Muscle layer of colon (tissue), 2 donors: ENCODE measurements around the gene RAB8A.
"Not testable (repeated sequence)": the region's sequence is repeated elsewhere in the genome, so short reads cannot be mapped to it uniquely, and the experiment has no call there.

Source experiments
- H3K27ac ChIP-seq: one replicate; pipeline ENCODE4 v1.7.0; 2013; ENCODE audit warnings: low read depth, mild to moderate bottlenecking, low read length, moderate library complexity
- H3K27me3 ChIP-seq, 2 donors: one replicate each; pipeline ENCODE4 v1.7.0; 2013; ENCODE audit warnings: low read length in 2 of 2, mild to moderate bottlenecking in 2 of 2; ENCODE audit not compliant: insufficient read depth in 2 of 2, control insufficient read depth in 1 of 2
- H3K36me3 ChIP-seq: one replicate; pipeline ENCODE4 v1.7.0; 2013; ENCODE audit warnings: mild to moderate bottlenecking, low read length; ENCODE audit not compliant: insufficient read depth
- H3K4me1 ChIP-seq: one replicate; pipeline ENCODE4 v1.7.0; 2013; ENCODE audit warnings: mild to moderate bottlenecking, low read length; ENCODE audit not compliant: insufficient read depth
- H3K4me3 ChIP-seq, 2 donors: one replicate each; pipeline ENCODE4 v1.7.0; 2013; ENCODE audit warnings: low read length in 2 of 2, low read depth in 1 of 2, mild to moderate bottlenecking in 1 of 2, moderate library complexity in 1 of 2
- H3K9ac ChIP-seq: one replicate; pipeline ENCODE4 v1.7.0; 2013; ENCODE audit warnings: low read length
- H3K9me3 ChIP-seq: one replicate; pipeline ENCODE4 v1.7.0; 2013; ENCODE audit warnings: mild to moderate bottlenecking, low read length
- donor health status: abdominal sarcoma.
- donor health status: Adenocarcinoma of cecum.

RAB8A gene

DNA sequence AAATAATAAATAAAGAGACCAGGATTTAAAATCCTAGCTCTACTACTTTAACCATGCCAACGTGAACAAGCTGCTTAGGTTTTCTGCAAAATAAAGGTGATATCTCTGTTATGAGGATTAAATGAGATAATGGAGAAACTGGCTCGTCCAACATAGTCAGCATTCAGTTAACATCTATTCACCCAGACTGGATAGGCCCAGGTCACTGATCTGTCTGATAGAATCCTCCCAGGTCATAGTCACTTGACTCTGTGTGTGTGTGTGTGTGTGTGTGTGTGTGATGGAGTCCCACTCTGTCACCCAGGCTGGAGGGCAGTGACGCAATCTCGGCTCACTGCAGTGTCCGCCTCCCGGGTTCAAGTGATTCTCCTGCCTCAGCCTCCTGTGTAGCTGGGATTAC, 12.9 kb upstream of the RAB8A start:
- Histone ChIP-seq H3K9me3 (no peaks in the 10 kb centered on the region), H3K9ac (no peak overlapping the region), H3K27me3 (no peaks in the 10 kb centered on the region), H3K27ac (no peak overlapping the region), H3K4me1 (peaks cover 9% of the 10 kb centered on the region), H3K4me3 (no peak overlapping the region), H3K36me3 (peaks cover 92% of the 10 kb centered on the region)

DNA sequence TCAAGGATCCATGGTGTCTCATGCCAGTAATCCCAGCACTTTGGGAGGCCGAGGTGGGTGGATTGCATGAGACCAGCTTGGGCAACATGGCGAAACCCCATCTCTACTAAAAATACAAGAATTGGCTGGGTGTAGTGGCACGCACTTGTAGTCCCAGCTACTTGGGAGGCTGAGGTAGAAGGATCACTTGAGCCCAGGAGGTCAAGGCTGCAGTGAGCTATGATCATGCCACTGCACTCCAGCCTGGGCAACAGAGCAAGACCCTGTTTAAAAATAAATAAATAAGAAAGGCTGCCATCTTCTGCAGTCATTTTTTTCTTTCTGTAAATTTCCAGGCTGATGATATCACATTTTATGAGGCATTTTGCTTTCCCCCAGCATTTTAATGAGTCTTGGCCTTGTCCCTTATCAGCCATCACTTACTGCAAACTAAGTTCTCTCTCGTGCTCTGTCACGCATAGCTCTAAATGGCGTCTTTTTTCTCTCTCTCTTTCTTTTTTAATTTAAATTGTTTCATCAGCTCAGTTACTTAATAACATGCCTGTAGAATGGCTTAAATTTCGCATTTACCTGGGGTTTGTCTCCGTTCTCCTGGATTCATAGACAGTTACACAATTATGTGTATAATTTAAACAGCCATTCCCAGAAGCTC, 12.2 kb upstream of the RAB8A start:
- H3K27ac ChIP-seq, H3K9ac ChIP-seq, H3K4me3 ChIP-seq, H3K9me3 ChIP-seq, H3K27me3 ChIP-seq, H3K4me1 ChIP-seq: not testable (repeated sequence)
- H3K36me3 ChIP-seq: peaks cover 89% of the 10 kb centered on the region

DNA sequence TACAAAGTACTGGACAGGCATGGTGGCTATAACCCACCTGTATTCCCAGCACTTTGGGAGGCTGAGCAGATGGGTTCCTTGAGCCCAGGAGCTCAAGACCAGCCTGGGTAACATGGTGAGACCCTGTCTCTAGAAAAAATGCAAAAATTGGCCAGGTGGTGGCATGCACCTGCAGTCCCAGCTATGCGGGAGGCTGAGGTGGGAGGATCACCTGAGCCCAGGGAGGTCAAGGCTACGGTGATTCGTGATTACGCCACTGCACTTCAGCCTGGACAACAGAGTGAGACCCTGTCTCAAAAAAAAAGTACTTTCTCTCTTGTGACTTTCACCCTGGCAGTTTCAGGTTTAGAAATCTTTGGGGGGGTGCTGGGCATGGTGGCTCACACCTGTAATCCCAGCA, 11.2 kb upstream of the RAB8A start:
- H3K27me3 ChIP-seq: no peaks in the 10 kb centered on the region
- H3K27ac ChIP-seq: no peak overlapping the region
- no peak overlapping the region for H3K4me3 ChIP-seq
- no peaks in the 10 kb centered on the region for H3K9me3 ChIP-seq
- H3K36me3 ChIP-seq: peaks cover 78% of the 10 kb centered on the region
- H3K9ac ChIP-seq: no peak overlapping the region
- H3K4me1 ChIP-seq: peaks cover 9% of the 10 kb centered on the region

DNA sequence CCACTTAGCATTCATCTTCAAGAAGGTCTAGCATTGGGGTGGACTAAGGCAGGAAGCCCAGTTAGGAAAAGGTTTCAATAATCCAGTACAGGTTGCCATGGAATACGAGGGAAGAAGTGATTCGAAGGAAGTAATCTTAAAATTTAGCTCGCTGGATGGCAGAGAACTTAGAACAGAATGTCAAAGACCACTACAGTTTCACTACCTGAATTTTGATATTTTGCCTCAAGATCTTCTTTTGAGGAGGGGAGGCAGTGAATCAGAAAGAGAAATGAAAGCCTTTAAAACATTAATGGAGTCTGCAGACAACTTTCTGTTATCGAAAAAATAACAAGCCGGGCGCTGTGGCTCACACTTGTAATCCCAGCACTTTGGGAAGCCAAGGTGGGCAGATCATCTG, 7.0 kb upstream of the RAB8A start:
- H3K9ac ChIP-seq: no peak overlapping the region
- H3K4me1 ChIP-seq: no peaks in the 10 kb centered on the region
- no peak overlapping the region for H3K4me3 ChIP-seq
- H3K27ac ChIP-seq: no peak overlapping the region
- no peaks in the 10 kb centered on the region for H3K9me3 ChIP-seq
- H3K27me3 ChIP-seq: no peaks in the 10 kb centered on the region
- peaks cover 38% of the 10 kb centered on the region for H3K36me3 ChIP-seq

DNA sequence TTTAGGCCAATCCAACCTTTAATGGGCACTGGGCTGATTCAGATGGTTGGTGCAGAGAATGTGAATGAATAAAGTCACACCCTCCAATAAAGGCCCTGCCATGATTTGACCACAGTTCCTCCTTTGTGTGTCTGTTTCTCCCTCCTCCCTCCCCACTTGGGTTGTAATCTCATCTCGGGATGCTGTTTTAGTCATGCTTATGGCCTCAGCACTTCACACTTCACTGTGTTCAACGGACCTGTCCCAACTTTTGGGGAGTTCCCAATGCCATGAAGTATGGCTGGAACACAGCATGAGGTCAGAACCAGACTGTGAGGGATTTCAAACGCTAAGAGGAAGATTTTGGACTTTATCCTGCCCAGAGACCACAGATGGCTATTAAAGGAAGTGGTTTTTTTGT, 5.6 kb upstream of the RAB8A start:
- Histone ChIP-seq H3K36me3 (peaks cover 24% of the 10 kb centered on the region), H3K27me3 (no peaks in the 10 kb centered on the region), H3K4me1 (no peaks in the 10 kb centered on the region), H3K4me3 (no peak overlapping the region), H3K9me3 (no peaks in the 10 kb centered on the region), H3K27ac (no peak overlapping the region), H3K9ac (no peak overlapping the region)

DNA sequence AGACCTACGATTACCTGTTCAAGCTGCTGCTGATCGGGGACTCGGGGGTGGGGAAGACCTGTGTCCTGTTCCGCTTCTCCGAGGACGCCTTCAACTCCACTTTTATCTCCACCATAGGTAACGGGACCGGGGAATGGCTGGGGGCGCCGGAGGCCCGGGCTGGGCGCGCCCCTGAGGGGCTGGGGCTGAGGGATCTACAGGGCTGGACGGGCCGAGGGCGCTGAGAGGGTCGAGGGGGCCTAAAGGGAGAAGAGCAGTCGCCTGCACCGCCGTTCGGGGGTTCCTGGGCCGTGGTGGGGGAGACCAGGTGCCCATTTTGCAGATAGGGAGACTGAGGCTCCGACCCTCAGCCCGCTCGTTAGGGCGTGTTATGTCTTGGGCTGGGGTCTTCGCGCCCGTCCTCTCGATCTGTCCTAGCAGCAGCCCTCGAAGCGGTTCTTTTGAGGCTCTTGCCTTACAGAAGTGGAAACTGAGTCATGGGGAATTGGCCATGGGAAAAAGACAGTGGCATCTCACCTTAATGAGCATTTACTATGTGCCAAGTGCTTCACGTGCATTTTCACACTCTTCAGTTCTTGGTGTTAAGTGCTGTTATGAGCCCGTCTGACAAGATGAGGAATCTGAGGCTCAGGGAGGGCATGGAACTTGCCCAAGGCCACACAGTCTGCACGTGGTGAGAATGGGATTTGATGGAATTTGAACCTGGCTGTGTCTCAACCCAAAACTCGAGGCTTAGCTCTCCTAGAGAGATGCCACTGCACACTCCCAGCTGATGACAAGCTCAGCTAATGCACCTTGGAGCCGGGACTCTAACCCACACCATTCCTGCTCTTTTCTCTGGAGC, 442 bp downstream of the RAB8A start:
- Histone ChIP-seq H3K27me3 (no peaks in the 10 kb centered on the region), H3K9me3 (no peaks in the 10 kb centered on the region), H3K4me1 (peaks cover 30% of the 10 kb centered on the region), H3K9ac (peak overlapping the region; percentile 86), H3K4me3 (peak overlapping the region; percentile 87 to 97), H3K27ac (peak overlapping the region; percentile 100), H3K36me3 (no peaks in the 10 kb centered on the region)

DNA sequence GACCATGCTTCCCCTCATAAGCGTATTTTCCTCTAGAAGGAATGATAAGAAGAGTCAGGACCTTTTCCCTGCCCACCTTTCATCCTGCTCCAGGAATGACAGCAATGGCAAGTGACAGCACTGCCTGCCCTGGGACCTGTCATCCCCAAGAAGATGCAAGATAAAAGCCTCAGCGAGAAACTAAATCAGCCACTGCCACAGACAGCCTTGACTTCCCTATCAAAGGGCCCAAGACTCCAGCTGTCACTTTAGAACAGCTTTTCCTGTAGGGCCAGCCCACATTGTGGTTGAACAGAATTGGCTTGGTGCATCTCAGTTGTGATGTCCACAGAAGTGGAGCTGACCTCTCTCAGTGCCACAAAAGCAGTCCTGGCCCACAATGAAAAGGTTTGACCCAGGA, 1.1 kb downstream of the RAB8A start:
- H3K9ac ChIP-seq: no peak overlapping the region
- H3K4me3 ChIP-seq: peak overlapping the region; percentile 87 to 97
- H3K27me3 ChIP-seq: no peaks in the 10 kb centered on the region
- H3K9me3 ChIP-seq: no peaks in the 10 kb centered on the region
- peaks cover 30% of the 10 kb centered on the region for H3K4me1 ChIP-seq
- H3K36me3 ChIP-seq: peaks cover 2% of the 10 kb centered on the region
- H3K27ac ChIP-seq: no peak overlapping the region

DNA sequence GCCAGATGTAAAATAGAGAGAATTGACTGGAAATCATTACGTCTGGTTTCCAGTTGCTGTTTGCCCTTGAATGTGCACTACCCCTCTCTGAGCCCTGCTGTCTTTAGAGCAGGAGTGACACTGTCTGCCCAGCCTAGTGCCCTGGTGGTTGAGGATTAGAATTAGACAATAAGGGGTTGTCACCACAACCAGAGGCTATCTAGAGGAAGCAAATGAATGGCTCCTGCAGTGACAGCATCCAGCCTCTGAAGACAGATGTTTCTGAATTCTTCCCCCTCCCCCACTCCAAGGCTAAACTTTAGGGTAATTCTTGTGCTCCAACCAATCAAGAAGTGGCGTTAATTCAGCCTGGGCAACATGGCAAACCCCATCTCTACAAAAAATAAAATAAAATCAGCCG, 2.0 kb downstream of the RAB8A start:
- no peaks in the 10 kb centered on the region for H3K9me3 ChIP-seq
- peaks cover 30% of the 10 kb centered on the region for H3K4me1 ChIP-seq
- H3K4me3 ChIP-seq: no peak overlapping the region
- H3K36me3 ChIP-seq: peaks cover 12% of the 10 kb centered on the region
- H3K27ac ChIP-seq: no peak overlapping the region
- no peaks in the 10 kb centered on the region for H3K27me3 ChIP-seq
- H3K9ac ChIP-seq: no peak overlapping the region

DNA sequence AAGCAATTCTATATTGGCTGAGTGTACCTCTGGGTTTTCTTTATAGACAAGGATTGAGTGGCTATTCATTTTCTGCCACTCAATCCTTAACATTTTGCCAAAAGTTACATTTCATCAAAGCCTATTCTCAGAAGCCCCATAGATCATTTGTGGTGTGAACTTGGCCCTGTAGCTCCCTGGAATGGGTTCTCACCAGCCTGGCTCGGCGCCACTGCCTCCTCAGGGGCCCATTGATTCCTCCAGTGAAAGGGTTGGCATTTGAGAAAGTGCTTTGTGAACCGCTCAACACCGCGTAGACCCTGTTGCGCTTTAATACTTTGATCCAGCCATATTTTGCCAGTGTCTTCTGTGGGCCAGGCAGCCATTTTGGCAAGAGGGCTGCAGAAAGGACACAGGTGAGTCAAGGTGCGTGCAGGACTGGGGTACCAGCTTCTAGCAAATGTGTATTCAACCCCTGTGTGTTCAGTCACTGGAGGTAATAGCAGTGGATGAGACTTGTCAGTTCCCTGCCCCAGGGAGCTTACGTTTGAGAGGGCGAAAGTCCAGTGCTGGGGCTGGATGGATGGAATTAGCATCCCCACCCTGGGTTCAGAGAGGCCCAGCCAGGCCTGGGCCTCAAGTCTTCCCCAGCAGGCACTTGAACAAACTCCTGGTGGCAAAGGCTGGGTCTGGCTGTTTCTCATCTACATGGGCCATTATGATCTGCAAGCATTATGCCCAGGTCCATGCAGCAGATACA, 3.8 kb downstream of the RAB8A start:
- Histone ChIP-seq H3K36me3 (peaks cover 27% of the 10 kb centered on the region), H3K9ac (no peak overlapping the region), H3K4me1 (peaks cover 30% of the 10 kb centered on the region), H3K27ac (no peak overlapping the region), H3K27me3 (no peaks in the 10 kb centered on the region), H3K4me3 (no peak overlapping the region), H3K9me3 (no peaks in the 10 kb centered on the region)

DNA sequence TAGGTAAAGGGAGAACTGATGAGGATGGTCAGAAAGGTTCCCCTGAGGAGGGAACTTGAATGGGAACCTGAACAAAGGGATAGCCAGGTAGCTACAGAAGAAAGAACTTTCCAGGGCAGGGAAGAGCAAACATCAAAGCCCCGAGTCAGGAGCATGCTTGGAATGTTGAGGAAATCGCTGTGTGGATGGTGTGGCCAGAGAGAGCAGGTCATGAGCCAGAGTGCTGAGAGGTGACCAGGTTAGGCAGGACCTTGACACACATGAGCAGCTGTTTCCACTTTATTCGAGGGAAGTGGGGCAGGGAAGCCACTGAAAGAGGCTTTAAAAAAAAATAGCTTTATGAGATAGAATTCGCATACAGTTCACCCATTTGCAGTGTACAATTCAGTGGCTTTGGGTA, 4.4 kb downstream of the RAB8A start:
- Histone ChIP-seq H3K4me3 (no peak overlapping the region), H3K9me3 (no peaks in the 10 kb centered on the region), H3K36me3 (peaks cover 27% of the 10 kb centered on the region), H3K27ac (no peak overlapping the region), H3K4me1 (peaks cover 30% of the 10 kb centered on the region), H3K27me3 (no peaks in the 10 kb centered on the region), H3K9ac (no peak overlapping the region)

DNA sequence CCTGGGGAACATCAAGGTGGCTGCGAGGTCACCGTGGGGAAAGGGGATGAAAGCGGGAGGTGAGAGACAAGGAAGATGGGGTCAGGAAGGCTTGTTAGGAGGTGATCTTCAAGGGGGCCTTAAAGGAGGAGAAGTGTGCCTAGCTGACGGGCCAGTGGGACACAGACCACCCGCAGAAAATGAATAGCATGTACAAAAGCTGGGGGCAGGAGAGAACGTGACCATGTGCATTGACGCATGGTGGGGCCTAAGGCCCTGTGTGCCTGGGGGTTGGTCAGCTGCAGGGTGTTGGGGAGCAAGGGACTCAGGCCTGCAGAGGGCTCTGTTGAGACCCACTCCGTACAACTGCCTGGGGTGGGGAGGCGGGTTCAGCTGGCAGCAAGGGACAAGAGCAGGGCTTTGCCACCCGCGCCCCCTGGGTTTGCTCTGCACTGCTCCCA, 5.9 kb downstream of the RAB8A start:
- H3K27ac ChIP-seq: no peak overlapping the region
- H3K4me1 ChIP-seq: peaks cover 25% of the 10 kb centered on the region
- peaks cover 43% of the 10 kb centered on the region for H3K36me3 ChIP-seq
- no peak overlapping the region for H3K4me3 ChIP-seq
- H3K27me3 ChIP-seq: no peaks in the 10 kb centered on the region
- H3K9me3 ChIP-seq: no peaks in the 10 kb centered on the region
- H3K9ac ChIP-seq: no peak overlapping the region
